Eye (tissue), 1 donor: ENCODE data around the gene GNAI2.
A peak's percentile ranks its signal among the peaks of the same experiment; 100 is the strongest.

Experiments
- DNase-seq: peaks from one replicate; pipeline ENCODE4 v3.0.0-alpha.2; 2015

The GNAI2 gene

GRCh38 chr3:50235716-50236483 lies at the start of gene GNAI2:
GNAI2 (plus strand) TSS chr3:50236204; CDS start chr3:50236336, 132 bp downstream.
- DNase-seq: peak; percentile 99

GRCh38 chr3:50187750-50188149 lies 48.3 kb upstream of the GNAI2 start:
- DNase-seq: no peak

GRCh38 chr3:50189274-50189673 lies 46.7 kb upstream of the GNAI2 start:
- peak; percentile 92 for DNase-seq

GRCh38 chr3:50189989-50190388 lies 46.0 kb upstream of the GNAI2 start:
- no peak for DNase-seq

- no peak for DNase-seq
Observed at GRCh38 chr3:50190936-50191660, 44.9 kb upstream of the GNAI2 start, which contains the start of gene GNAT1. GNAT1 (plus strand) TSS chr3:50191610; CDS start chr3:50191726, 116 bp downstream.

- no peak for DNase-seq
Observed at GRCh38 chr3:50192124-50192523, 43.9 kb upstream of the GNAI2 start.

GRCh38 chr3:50192689-50193141 lies 43.3 kb upstream of the GNAI2 start:
- DNase-seq: peak; percentile 94

- no peak for DNase-seq
Observed at GRCh38 chr3:50193286-50193685, 42.7 kb upstream of the GNAI2 start.

GRCh38 chr3:50193746-50194127 lies 42.3 kb upstream of the GNAI2 start:
- no peak for DNase-seq

GRCh38 chr3:50194128-50194902 lies 41.7 kb upstream of the GNAI2 start:
- DNase-seq: peak; percentile 85

GRCh38 chr3:50194903-50195500 lies 41.0 kb upstream of the GNAI2 start:
- DNase-seq: no peak

GRCh38 chr3:50195501-50196252 lies 40.3 kb upstream of the GNAI2 start:
- DNase-seq: no peak

GRCh38 chr3:50196253-50196801 lies 39.7 kb upstream of the GNAI2 start:
- no peak for DNase-seq

GRCh38 chr3:50201573-50202315 lies 34.3 kb upstream of the GNAI2 start:
- DNase-seq: peak; percentile 55

- DNase-seq: no peak
Observed at GRCh38 chr3:50202353-50203112, 33.5 kb upstream of the GNAI2 start.

GRCh38 chr3:50203113-50203808 lies 32.7 kb upstream of the GNAI2 start:
- DNase-seq: no peak

GRCh38 chr3:50203809-50204803 lies 31.9 kb upstream of the GNAI2 start:
- no peak for DNase-seq

- peak; percentile 77 for DNase-seq
Observed at GRCh38 chr3:50204804-50205412, 31.1 kb upstream of the GNAI2 start, which contains the start of gene SLC38A3. SLC38A3 (plus strand) TSS chr3:50205271; CDS start chr3:50214200, 8,929 bp downstream.
